KOPT-K1 (cell line): ENCODE data around the gene AKAIN1.

Source experiments
- H3K27ac ChIP-seq: fragments of 200-600 bp; sonication (generic); 2 replicates; pipeline ENCODE4 v1.5.1; 2016; ENCODE audit warnings: antibody characterized with exemption, mild to moderate bottlenecking, low read depth, low read length; ENCODE audit not compliant: poor library complexity, severe bottlenecking
- H3K36me3 ChIP-seq: fragments of 200-600 bp; sonication (generic); 2 replicates; pipeline ENCODE4 v1.5.1; 2017; ENCODE audit warnings: antibody characterized with exemption, mild to moderate bottlenecking, low read length, moderate library complexity; ENCODE audit not compliant: insufficient read depth
- H3K9me3 ChIP-seq: fragments of 200-600 bp; sonication (generic); 2 replicates; pipeline ENCODE4 v1.5.1; 2017; ENCODE audit warnings: antibody characterized with exemption, low read length, mild to moderate bottlenecking; ENCODE audit not compliant: insufficient read depth, poor library complexity, severe bottlenecking

AKAIN1 gene

DNA sequence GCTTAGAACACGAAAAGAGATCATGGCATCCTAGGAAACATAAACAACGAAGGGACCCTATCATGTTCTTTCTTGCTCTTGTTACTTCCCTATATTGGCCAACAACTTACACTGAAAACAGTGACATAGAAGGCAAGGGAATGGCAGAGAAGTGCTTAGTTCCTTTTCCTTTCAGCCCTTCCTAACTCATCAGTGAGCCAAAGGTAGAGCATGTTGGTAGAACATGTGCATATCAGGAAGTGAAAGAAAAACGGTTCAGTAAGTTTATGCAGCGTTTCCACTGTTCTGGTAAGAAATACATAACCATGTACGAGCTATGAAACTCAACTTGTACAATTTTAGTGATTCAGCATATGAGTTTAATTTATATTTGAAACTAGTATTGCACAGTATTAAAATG lies 21.7 kb downstream of the AKAIN1 start:
- H3K27ac ChIP-seq = no peak overlapping the region
- no peaks in the 10 kb centered on the region for H3K36me3 ChIP-seq
- no peaks in the 10 kb centered on the region for H3K9me3 ChIP-seq

DNA sequence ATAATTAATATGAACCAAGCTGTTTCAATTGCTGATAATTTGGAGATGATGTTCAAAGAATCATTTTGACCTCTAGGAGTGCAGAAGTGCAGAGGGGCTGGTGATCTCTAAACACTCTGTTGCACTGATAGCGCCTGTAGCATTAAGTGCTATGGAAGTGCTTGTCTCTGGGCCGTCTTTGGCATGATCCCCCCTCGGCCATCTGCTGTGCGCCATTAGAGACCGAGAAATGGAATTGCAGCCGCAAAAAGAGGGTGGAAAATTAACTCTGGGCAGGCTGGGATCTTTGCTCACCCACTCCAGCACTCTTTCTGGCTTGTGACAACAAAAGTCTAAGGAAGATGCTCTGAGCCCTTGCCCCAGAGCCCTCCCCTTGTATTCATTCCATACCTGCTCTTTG lies 23.4 kb downstream of the AKAIN1 start:
- H3K27ac ChIP-seq = no peak overlapping the region
- no peaks in the 10 kb centered on the region for H3K36me3 ChIP-seq
- H3K9me3 ChIP-seq = no peaks in the 10 kb centered on the region

- Histone ChIP-seq H3K27ac (no peak overlapping the region), H3K36me3 (no peaks in the 10 kb centered on the region), H3K9me3 (no peaks in the 10 kb centered on the region)
Measured at GRCh38 chr18:5173236-5173635, 23.8 kb downstream of the AKAIN1 start.

DNA sequence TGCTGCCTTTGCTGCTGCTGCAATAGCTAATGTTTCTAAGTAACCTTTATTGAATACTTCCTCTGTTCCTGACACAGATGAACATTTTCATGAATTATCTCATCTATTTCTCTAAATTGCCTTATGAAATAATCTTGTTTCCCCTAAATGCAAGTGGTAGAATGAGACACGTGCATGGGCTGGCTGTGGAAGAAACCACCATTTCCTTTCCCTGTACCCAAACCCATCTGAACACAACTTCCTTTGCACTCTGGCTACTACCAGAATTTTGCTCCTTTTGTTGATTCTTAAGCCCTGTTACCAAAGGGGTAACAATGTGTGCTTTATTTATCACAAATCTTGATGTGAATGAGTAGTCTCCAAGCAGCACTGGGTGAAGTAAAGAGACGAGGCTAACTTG lies 29.2 kb downstream of the AKAIN1 start:
- no peaks in the 10 kb centered on the region for H3K9me3 ChIP-seq
- H3K36me3 ChIP-seq = no peaks in the 10 kb centered on the region
- no peak overlapping the region for H3K27ac ChIP-seq

GRCh38 chr18:5166606-5167280 lies 30.3 kb downstream of the AKAIN1 start:
- H3K27ac ChIP-seq = no peak overlapping the region

GRCh38 chr18:5164903-5165302 lies 32.2 kb downstream of the AKAIN1 start:
- Histone ChIP-seq H3K27ac (no peak overlapping the region), H3K36me3 (no peaks in the 10 kb centered on the region)

More at GRCh38 chr18:5166606-5167280, 30.3 kb downstream of the AKAIN1 start:
- Histone ChIP-seq H3K9me3 (no peaks in the 10 kb centered on the region), H3K36me3 (no peaks in the 10 kb centered on the region)

GRCh38 chr18:5162111-5162510 lies 34.9 kb downstream of the AKAIN1 start:
- Histone ChIP-seq H3K27ac (no peak overlapping the region), H3K9me3 (no peaks in the 10 kb centered on the region), H3K36me3 (no peaks in the 10 kb centered on the region)

More at GRCh38 chr18:5164903-5165302, 32.2 kb downstream of the AKAIN1 start:
- H3K9me3 ChIP-seq = no peaks in the 10 kb centered on the region

- H3K27ac ChIP-seq = no peak overlapping the region
Measured at GRCh38 chr18:5159080-5159479, 38.0 kb downstream of the AKAIN1 start.

GRCh38 chr18:5158587-5158986 lies 38.5 kb downstream of the AKAIN1 start:
- no peaks in the 10 kb centered on the region for H3K9me3 ChIP-seq
- H3K36me3 ChIP-seq = no peaks in the 10 kb centered on the region
- H3K27ac ChIP-seq = no peak overlapping the region

More at GRCh38 chr18:5159080-5159479, 38.0 kb downstream of the AKAIN1 start:
- Histone ChIP-seq H3K9me3 (no peaks in the 10 kb centered on the region), H3K36me3 (no peaks in the 10 kb centered on the region)

DNA sequence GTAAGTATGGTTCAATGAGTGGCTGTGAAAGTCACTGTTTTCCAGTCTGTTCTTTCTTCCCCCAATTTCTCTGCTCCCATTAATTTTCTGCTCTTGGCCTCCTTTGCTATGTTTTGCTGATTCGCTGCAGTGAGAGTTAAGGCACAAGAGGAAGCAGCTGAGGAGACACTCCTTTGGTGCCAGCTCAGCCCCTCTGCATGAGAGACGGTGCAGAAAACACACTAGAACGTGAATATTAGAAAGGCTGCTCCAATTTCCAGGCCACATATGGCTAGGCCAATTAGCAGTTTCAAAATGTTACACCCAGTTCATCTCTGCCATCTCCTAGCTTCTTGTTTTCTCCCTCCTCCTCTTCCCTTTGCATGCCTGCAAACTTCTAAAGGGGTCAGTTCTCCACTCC lies 38.9 kb downstream of the AKAIN1 start:
- Histone ChIP-seq H3K36me3 (no peaks in the 10 kb centered on the region), H3K27ac (no peak overlapping the region), H3K9me3 (no peaks in the 10 kb centered on the region)

GRCh38 chr18:5155907-5156287 lies 41.2 kb downstream of the AKAIN1 start:
- Histone ChIP-seq H3K27ac (no peak overlapping the region), H3K9me3 (no peaks in the 10 kb centered on the region), H3K36me3 (no peaks in the 10 kb centered on the region)

DNA sequence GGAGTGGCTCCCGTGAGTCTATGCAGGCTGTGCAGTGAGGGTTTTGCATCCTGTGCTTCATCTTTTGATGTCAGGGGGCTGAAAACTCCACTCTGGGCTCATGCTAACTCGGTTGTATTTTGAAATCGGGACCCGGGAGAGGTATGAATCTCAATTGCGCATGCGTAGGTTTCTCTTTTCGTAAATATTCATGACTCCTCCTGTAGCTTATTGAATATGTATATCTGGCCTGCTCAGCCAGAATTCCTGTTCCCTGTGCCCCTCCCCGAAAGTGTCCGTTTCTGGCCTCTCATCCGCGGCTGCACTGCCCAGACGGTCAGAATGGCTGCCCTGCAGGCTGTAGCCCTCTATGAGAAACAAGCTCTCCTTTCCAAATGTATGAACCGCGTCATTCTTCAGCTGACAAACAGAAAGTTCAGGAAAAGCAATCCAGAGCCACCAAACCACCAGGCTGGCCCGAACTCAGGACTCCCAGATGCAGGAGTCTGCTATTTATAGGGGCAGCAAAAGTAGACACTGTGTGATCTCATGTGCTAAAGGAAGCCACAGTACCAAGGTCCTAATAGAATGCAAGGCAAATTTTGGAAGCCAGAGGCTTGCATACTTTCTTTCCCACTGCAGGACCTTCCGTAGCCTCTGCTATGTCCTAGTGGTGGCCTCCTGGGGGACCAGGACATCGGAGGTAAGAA lies 41.7 kb downstream of the AKAIN1 start:
- no peaks in the 10 kb centered on the region for H3K36me3 ChIP-seq
- H3K9me3 ChIP-seq = no peaks in the 10 kb centered on the region
- no peak overlapping the region for H3K27ac ChIP-seq

GRCh38 chr18:5152343-5153020 lies 44.6 kb downstream of the AKAIN1 start:
- H3K36me3 ChIP-seq = no peaks in the 10 kb centered on the region
- H3K9me3 ChIP-seq = no peaks in the 10 kb centered on the region
- H3K27ac ChIP-seq = no peak overlapping the region

DNA sequence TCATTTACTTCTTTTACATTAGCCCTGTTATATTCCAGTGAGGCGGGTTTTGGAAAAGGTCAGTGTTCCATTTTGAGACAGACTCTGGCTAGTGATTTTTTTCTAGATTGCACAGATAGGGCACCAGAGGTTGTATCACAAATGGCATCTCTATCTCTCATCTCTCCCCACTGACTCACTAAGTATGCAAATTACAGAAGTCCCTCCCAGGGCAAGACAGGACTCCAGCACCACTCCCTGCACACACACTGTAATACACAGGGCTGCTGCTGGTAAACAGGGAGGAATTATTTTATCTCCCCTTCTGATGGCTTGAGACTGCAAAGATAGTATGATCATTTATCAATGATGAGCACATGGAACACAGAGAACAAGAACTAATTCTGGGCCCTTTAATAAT lies 46.2 kb downstream of the AKAIN1 start:
- Histone ChIP-seq H3K36me3 (no peaks in the 10 kb centered on the region), H3K27ac (no peak overlapping the region), H3K9me3 (no peaks in the 10 kb centered on the region)

DNA sequence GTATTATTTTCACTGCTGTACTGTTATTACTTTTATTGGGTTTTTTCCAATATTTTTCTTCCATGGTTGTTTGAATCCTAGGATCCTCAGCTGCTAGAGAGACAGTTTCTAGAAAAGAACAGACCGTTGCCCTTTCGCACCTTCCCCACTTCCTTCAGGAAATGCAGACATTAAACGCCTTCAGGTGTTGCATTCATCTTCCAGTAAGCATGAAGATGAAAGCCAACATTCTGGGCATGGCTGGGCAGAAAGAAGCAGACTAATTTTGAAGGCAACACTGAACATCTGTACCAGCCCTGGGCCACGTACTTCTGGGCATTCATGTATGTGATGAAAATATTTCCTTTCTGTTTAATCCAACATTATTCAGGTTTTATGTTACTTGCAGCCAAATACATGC lies 51.0 kb downstream of the AKAIN1 start:
- Histone ChIP-seq H3K36me3 (no peaks in the 10 kb centered on the region), H3K27ac (no peak overlapping the region), H3K9me3 (no peaks in the 10 kb centered on the region)
